ENCODE measurements around the gene ANGEL2.
"Not testable (repeated sequence)": the region's sequence is repeated elsewhere in the genome, so short reads cannot be mapped to it uniquely, and the experiment has no call there.

Gene ANGEL2, protein sequence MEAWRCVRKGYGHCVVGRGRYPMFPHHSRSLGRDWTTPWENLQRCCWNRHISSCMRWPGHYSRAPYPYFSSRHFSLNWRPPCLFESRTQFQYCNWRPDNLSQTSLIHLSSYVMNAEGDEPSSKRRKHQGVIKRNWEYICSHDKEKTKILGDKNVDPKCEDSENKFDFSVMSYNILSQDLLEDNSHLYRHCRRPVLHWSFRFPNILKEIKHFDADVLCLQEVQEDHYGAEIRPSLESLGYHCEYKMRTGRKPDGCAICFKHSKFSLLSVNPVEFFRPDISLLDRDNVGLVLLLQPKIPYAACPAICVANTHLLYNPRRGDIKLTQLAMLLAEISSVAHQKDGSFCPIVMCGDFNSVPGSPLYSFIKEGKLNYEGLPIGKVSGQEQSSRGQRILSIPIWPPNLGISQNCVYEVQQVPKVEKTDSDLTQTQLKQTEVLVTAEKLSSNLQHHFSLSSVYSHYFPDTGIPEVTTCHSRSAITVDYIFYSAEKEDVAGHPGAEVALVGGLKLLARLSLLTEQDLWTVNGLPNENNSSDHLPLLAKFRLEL
- total RNA-seq: 51.9 to 79.8 reads per million in 2 donors

DNA sequence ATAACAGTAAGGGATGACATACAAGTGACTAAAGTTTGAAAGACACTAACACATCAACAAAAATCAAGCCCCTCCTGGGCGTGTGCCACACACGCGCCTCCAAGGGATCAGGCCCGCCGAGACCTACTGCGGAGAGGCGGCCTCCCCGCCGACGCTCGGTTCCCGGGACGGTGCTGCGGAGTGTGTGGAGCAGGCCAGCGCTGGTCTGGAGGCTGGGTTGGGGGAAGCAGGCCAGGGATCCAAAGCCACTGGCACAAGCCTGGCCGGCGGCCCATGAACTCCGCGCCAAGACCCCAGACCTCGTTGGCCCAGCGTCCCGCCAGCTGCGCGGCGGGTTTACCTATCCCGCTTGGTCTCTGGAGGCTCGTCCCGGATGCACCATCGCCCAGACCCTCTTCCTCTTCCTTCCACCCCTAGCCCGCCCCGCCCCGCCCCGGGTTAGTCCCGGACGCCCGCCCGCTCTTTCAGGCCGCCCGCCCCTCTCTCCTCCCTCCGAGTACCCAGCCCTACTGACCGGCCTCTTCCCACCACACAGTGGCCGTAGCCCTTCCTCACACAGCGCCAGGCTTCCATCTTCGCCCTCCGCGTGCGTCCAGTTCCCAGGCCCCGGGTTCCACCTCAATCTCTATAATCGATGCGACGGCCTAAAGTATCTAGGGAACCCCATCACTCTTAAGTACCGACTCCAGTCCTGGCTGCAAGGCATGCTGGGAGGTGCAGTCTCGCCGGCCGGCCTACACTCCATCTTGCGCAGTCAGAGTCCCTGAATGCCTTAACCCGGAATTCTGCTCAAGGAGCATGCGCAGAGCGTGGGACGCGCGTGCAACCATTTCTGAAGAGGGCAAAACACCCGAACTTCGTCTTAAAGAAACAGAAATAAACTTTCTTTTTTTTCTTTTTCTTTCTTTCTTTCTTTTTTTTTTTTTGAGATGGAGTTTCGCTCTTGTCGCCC, at the start of gene ANGEL2:
Gene ANGEL2, minus strand, starts transcription at position 769 of the 952 bp plus-strand sequence. Its CDS starts 196 bp downstream, at position 573.
- peak; percentile 89 for DNase-seq

DNA sequence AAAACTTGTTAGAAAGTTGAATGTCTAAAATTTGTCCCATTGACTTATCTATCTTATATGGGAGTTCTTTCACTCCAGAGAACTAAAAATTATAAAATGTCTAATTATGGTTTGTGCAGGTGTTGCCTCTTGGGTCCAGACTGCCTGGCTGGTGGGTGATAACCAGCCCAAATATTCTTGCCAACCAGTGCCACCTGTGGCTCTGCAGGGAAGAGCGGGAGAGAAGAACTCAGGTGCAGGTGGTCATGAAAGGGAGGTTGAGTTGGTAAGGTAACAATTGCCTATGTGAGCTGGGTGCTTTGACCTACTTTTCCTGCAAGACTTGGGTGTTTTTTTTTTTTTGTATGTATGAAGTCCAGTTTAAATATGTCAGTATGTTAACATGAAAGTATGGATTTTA, 45.6 kb upstream of the ANGEL2 start:
- DNase-seq: no peak

DNA sequence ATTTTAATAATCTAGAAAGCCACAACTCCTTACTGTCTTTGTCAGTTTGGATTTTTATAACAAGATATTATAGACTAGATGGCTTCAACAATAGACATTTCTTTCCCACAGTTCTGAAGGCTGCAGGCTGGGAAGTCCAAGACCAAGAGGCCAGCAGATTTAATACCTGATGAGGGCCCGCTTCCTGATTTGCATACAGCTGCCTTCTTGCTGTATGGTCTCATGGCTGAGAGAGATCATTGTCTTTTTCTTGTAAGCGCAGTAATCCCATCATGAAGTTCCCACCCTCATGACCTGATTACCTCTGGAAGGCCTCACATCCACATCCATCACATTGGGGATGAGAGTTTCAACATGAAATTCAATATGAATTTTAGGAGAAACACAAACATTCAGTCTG, 45.2 kb upstream of the ANGEL2 start:
- DNase-seq: no peak

DNA sequence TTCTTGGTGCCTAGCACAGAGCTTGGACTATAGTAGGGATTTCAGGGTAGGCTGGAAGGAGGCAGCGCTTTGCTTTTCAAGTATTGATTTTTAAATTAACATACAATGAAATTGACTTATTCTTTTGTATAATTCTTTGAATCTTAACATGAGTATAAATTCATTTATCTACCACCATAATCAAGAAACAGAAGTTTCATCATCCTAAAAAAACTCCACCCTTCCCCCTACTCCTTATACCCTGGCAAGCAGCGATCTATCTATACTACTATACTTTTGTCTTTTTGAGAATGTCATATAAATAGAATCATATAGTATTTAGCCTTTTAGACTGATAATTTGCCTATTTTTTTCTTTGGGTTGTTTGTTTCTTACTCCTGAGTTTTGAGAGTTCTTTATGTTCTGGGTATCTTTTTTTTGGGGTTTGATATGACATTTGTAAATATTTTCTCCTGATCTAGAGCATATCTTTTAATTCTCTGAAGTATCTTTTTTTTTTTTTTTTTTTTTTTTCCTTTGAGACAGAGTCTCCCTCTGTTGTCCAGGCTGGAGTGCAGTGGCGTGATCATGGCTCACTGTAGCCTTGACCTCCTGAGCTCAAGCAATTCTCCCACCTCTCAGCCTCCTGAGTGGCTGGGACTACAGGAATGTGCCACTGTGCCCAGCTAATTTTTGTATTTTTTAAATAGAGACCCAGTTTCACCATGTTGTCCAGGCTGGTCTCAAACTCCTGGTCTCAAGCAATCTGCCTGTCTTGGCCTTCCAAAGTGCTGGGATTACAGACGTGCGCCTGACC, 41.8 kb upstream of the ANGEL2 start:
- DNase-seq: no peak

DNA sequence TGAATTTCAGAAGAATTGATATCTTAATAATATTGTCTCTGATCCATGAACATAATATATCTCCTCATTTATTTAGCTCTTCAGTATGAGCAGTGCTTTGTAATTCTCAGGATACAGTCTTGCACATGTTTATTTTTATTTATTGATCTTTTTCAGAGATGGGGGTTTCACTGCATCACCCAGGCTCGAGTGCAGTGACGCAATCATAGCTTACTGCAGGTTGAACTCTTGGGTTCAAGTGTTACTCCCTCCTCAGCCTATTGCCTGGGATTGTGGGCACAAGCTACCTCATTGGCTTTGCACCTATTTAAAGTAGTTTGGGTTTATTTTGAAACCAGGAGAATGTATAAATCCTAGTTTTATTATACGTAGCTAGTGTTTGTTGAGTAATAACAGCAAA, 40.1 kb upstream of the ANGEL2 start:
- DNase-seq: no peak

DNA sequence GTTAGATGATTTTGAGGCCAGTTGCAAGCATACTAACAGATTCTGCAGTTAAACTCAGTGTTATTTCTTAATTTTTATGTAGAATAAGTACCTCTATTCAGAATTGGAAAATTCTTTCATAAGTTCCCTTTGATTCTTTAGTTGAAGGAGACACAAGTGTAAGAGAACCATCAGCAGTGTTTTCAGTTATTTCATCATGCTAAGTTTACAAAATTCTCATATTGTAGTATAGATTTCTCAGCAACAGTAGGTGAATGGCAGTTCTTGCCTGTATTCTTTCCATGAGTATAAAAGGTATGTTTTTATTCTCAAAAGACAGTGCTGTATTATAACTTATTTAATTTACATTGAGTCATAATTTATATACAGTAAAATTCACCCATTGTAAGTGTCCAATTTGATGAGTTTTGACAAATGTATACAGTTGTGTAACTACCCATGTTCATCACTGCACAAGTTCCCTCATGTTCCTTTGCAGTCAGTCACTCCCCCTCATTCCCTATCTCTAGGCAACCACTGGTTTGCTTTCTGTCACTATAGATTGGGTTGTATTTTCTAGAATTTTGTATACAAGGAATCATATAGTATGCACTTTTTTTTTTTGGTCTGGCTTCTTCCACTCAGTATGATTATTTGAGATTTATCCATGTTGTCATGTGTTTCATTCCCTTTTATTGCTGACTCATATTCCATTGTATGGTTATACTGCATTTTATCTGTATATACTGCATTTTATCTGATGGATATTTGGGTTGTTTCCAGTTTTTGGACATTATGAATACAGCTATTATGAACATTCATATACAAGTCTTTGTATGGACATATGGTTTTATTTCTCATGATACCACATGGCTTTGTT, 39.3 kb upstream of the ANGEL2 start:
- DNase-seq: no peak

DNA sequence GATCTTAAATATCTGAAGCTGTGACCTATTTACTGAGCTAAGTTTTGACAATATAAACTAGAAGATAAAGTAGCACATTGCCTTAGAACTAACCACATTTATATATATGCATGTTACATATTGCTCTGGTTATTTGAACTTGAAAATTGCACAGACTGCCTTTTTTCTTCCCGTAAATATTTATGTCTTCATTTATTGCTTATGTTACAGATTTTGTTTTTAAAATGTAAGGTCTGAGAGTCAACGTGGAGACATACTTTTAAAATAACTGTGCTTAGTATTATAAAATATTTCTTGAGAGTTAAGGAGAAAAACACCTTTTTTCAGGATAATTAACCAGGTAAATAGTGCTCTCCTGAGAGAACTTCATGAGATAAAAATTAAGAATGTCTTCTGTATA, 38.5 kb upstream of the ANGEL2 start:
- no peak for DNase-seq

DNA sequence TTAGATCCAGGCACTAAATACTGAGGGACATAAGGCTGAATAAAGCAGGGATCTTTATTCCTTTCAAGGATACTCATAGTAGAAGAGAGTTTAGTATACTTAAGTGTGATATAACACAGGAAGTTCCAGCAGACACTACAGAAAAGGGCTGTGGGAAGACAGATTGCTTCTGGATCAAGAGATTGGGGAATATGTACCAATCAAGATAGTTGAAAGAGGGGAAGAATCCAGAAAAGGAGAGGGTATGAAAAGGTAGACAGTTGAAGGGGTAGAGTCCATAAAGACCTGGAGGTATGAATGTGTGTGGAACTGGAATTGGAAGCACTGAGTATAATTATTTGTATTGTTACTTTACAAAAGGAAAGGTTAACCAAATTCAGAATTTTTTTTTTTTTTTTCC, 37.8 kb upstream of the ANGEL2 start:
- no peak for DNase-seq

DNA sequence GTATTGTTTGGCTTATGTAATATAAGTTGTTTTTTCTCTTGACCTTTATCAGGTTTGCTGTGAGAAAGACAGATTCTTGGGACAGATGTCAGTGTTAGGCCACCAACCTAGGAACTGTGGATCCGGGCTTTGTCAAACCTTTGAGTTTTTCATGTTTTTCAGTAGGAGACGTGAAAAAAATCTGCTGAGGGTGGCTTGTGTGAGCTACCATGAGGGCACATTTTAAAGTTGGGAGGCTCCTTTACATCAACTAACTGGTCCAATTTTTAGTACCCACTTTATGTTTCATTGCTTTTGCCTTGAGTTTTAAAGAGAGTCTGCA, 36.2 kb upstream of the ANGEL2 start:
- no peak for DNase-seq

DNA sequence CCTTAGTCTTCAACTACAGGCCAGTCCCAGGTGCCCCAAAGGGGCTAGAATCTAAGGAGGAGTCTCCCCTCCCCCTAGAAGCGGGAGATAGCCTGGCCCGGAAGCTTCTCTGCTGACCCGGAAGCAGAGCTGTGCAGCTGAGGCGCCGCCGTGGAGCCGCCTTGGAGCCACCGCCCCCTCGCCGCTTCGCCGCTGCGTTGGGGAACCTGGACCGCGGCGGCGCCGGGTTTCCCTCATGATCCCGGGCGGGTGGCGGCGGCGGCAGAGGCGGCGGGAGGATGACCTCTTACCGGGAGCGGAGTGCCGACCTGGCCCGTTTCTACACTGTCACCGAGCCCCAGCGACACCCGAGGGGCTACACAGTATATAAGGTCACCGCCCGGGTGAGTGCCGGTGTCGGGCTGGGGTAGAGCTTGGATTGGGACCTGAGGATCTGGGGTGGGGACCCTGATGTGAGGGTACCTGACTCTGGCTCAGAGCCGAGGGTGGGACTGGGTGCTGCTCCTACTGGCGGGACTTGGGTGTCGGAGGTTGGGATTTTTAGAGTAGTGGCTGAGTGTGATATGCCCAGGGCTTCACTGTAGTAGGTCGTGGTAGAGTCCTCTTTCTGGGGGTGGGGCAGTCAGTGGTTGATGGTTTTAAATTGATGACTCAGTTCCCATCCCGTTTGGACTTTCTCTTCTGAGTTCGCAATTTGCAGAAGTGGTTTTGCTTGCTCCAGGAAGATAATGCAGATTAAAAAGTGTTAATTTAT, 35.6 kb upstream of the ANGEL2 start, which contains the start of gene RPS6KC1:
Gene RPS6KC1, plus strand, starts transcription at position 115 of the 754 bp plus-strand sequence. Its CDS starts 164 bp downstream, at position 279.
- DNase-seq: peak; percentile 71

DNA sequence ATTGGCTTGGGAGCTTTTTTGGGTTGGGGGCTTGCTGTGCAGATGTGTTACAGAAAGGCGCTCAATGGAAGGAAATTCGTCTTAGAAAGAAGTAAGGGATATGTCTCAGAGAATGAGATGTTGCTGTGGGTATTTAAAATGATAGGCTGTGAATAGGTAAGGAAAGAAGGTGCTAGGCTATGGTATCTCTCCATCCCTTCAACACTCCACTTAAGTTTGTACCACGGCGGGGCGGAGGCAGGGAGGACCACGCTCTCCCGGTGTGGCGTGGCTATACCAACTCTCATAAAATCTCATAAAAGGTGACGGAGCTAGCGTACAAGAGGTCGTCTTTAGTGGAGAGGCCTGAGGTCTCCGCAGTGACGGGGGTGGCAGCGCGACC, 35.1 kb upstream of the ANGEL2 start:
- no peak for DNase-seq

DNA sequence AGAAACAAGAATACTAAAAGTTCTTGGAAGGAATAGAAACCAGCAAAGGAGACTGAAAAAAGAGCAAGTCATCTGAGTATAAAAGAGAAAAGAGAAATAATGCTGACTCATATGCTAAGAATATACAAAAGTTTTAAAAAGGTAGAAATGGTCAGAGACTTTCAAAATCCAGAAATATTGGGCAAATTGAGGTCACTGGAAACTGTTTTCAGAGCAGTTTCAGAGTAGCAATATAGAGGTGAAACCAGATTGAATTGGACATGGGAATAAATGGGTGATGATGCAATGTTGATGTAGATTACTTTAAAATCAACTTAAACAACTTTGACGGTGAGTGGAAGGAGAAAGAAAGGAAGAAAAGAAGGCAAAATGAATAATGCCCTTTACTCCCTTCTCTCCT, 33.6 kb upstream of the ANGEL2 start:
- no peak for DNase-seq

DNA sequence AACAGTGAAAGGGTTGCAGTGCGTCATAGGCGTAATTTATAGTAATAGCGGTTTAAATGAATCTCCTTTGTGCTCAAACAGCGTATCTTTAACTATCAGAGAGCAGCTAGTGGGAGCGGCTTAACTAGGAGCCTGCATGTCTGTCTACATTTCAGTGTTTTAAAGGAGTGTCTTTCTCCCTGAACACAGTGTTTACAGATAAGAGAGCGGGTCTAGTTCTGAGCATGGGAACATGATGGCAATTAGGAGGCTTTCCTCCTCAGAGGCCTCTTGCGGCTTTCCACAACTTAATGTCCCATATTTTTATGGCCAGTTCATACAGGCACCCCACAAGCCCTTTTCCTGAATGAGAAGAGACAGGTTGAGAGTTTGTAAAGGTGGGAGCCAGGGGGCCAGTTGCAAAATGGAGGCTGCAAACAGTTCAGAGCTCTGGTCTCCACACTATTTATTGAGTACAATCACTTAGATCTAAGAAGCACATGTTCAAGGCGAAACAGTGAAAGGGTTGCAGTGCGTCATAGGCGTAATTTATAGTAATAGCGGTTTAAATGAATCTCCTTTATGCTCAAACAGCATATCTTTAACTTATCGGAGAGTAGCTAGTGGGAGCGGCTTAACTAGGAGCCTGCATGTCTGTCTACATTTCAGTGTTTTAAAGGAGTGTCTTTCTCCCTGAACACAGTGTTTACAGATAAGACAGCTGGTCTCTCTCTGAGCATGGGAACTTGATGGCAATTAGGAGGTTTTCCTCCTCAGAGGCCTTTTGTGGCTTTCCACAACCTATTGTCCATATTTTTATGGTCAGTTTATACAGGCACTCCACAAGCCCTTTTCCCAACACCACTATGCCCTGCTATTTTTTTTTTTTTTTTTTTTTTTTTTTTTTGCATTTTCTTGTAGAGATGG, 29.9 kb upstream of the ANGEL2 start:
- DNase-seq: not testable (repeated sequence)

DNA sequence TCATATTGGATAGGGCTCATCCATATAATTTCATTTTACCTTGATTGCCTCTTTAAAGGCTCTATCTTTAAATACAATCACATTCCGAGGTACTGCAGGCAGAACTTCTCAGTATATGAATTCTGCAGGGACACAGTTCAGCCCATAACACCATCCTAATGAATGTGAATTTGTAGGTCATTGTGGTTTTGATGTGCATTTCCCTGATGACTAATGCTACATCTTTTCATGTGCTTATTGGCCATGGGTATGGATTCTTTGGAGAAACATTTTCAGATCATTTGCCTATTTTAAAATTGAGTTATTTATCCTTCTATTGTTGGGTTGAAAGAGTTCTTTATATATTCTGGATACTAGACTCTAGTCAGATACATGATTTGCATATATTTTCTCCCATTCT, 25.8 kb upstream of the ANGEL2 start:
- no peak for DNase-seq

DNA sequence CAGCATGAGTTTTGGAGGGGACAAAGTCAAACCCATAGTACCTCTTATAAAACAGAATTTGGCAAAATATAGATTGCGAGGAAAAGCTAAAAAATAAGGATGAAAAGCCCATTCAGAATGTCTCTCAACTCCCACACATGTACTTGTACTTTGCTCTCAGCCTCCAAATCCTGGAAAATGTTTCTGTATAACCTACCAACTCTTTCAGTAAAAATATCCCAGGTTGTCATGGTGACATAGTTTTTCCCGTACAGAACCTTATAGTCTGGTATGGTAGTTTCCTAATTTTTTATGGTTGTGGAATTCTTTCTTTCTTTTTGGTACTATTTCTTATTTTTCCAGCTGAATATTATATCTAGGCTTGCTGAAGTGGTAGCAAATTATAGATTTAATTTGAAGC, 19.9 kb upstream of the ANGEL2 start:
- no peak for DNase-seq

DNA sequence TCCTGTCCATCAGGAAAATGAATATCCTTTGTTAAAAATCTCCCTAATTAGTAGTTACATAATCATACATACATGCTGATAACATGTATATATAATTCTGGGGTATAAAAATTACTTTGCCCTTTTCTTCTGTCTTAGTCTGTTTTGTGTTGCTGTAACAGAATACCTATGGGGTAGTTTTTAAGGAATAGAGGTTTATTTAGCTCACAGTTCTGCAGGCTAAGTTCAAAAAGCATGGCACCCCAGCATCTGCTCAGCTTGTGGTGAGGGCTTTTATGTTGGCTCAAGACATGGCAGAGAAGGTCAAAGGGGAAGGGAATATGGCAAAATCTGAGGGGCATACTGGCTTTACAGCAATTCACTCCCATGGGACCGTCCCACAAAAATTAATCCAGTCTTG, 19.0 kb upstream of the ANGEL2 start:
- no peak for DNase-seq

DNA sequence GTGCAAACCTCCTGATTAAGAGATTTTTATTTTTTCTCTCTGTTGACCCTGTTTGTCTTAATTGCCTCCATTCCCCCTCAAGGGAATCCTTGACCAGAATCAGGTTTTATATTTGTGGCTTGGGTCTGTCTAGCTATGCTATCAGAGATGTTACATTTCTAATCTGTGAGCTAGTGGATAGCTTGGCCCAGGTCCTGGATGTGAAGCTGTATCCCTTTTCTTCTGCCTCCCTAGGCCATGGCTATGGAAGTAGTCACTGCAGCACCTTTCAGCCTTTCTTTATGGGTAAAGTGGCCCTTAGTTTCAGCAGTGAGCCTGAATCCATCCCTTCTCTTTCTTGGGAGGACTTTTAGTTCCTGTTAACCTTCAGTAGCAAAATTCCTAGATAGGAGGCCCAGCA, 17.0 kb upstream of the ANGEL2 start:
- DNase-seq: no peak

DNA sequence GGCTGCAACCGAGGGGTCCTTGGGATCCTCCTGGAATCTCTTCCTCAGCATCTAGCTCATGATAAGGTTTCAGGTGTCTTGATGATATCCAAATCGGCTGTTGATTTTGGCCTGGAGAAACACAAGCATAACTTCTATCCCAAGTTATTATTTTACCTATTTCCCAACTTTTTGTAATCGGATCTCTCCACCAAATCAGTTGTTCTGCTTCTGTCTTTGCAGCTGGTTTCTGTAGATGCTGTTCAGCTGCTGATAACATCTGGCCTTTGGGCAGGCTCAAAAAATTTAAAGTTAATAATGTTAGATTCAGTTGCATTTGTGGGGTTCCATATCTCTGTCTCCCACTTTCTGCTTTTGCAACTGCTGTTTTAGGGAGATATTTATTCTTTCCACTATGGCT, 11.4 kb upstream of the ANGEL2 start:
- not testable (repeated sequence) for DNase-seq

DNA sequence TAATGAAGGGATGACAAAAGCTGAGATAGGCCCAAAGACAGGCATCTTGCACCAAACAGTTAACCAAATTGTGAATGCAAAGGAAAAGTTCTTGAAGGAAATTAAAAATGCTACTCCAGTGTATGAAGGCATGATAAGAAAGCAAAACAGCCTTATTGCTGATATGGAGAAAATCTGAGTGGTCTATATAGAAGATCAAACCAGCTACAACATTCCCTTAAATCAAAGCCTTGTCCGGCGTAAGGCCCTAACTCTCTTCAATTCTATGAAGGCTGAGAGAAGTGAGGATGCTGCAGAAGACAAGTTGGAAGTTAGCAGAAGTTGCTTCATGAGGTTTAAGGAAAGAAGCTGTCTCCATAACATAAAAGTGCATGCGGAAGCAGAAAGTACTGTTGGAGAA, 4.3 kb upstream of the ANGEL2 start:
- DNase-seq: no peak

DNA sequence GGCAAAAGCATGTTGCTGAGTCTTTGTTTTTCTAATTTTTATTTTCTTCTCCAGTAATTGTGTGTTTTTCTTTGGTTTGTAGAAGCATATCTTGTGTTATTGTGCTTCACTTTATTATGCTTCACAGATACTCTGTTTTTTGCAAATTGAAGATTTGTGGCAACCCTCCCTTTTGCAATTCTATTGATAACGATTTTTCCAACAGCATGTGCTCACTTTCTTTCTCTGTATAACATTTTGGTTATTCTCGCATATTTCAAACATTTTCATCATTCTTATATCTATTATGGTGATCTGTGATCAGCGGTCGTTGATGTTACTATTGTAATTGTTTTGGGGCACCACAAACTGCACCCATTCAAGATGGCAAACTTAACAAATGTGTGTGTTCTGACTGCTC, 3.8 kb upstream of the ANGEL2 start:
- DNase-seq: no peak

Measured in T-helper 9 cell (primary cell).